ENCODE measurements around the gene ASTN1. TPM values are rescaled to one million over a fixed set of nuclear protein-coding genes. Genes with fewer than 3 reads are reported as not detected.

The ASTN1 gene
- total RNA-seq, 2 experiments from 2014 or later: not detected

GRCh38 chr1:177012342-177012925 is 152.1 kb downstream of the ASTN1 start:
- CTCF ChIA-PET: no interaction called here
- H3K27me3 Mint-ChIP-seq (ENCODE audit: low read depth): no peaks in the 10 kb centered on the region
- H3K27ac Mint-ChIP-seq: no peak overlapping the region
- no peaks in the 10 kb centered on the region for H3K36me3 Mint-ChIP-seq (ENCODE audit: low read depth)
- no peaks in the 10 kb centered on the region for H3K4me1 Mint-ChIP-seq (ENCODE audit: low read depth)
- intact Hi-C loops (cut with micrococcal nuclease): no loop called here
- no peaks in the 10 kb centered on the region for H3K9me3 Mint-ChIP-seq
- H3K4me3 Mint-ChIP-seq: no peak overlapping the region
- no peak for DNase-seq

- CTCF ChIA-PET: no interaction called here
- intact Hi-C loops (cut with micrococcal nuclease): no loop called here
- DNase-seq: no peak
- Mint-ChIP-seq H3K9me3 (peaks cover under 1% of the 10 kb centered on the region), H3K36me3 (ENCODE audit: low read depth) (no peaks in the 10 kb centered on the region), H3K27ac (no peak overlapping the region), H3K4me3 (no peak overlapping the region), H3K27me3 (ENCODE audit: low read depth) (no peaks in the 10 kb centered on the region), H3K4me1 (ENCODE audit: low read depth) (no peaks in the 10 kb centered on the region)
These were observed 153.0 kb downstream of the ASTN1 start for GRCh38 chr1:177011508-177011907.

GRCh38 chr1:177010211-177010825 is 154.2 kb downstream of the ASTN1 start:
- H3K27ac Mint-ChIP-seq: no peak overlapping the region
- peaks cover 1% of the 10 kb centered on the region for H3K9me3 Mint-ChIP-seq
- intact Hi-C loops (cut with micrococcal nuclease): no loop called here
- no peak for DNase-seq
- no peak overlapping the region for H3K4me3 Mint-ChIP-seq
- CTCF ChIA-PET: interaction anchor here (0.6 kb wide), 1 partner anchor 271 kb away, joined by 3 read pairs; no protein-coding TSS in a partner anchor
- H3K27me3 Mint-ChIP-seq (ENCODE audit: low read depth): no peaks in the 10 kb centered on the region
- no peaks in the 10 kb centered on the region for H3K4me1 Mint-ChIP-seq (ENCODE audit: low read depth)
- H3K36me3 Mint-ChIP-seq (ENCODE audit: low read depth): no peaks in the 10 kb centered on the region

DNA sequence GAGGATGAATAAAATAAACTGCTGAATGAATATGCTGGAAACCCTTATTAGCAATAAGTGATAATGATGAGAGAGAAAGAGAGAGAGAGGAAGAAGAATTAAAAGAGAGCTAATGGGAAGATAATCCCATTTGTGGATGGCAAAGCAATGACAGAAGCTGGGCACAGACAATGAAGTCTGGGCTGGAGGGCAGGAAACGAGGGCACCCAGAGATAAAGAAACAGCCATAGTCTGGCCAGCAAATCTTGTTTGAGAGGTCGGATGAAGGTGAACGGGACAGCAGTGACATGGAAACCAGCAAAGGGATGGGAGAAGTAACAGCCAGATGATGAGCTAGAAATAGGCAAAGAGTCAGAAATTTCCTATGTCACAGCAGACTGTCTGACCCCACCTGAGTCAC is 155.9 kb downstream of the ASTN1 start:
- intact Hi-C loops (cut with micrococcal nuclease): no loop called here
- CTCF ChIA-PET: no interaction called here

DNA sequence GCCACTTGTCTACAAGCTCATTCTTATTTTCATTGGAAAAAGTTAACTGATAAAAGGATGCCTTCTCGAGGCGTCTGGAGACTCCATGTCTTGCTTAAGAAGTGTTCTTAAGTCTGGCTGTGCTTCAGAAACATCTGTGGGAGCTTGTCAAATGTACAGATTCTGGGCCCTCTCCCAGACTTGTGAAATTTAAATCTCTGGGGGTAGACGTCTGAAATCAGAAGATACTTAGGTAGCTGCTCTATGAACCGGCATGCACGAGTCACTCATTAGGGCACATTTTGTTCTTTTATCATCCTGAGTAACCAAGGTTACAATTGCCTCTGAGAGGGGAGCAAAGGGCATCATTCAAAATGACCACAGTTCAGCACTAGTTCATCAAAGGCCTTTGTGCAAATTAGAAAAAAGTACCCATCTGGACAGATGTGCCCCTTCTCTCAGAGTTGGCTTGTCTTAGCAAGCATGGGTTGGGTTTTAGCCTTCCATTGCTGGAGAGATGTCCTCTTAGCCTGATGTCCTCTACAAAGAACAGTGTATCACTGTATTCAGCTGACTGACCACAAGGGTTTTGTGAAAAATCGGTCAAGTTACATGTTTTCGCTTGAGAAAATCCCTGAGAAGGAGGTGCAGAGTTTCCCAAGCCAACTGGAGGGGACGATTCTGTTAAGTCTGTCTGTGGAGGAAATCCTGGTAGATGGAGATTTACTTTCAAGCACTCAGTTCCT is 156.9 kb downstream of the ASTN1 start:
- no peaks in the 10 kb centered on the region for H3K27me3 Mint-ChIP-seq (ENCODE audit: low read depth)
- CTCF ChIA-PET: no interaction called here
- no peaks in the 10 kb centered on the region for H3K4me1 Mint-ChIP-seq (ENCODE audit: low read depth)
- intact Hi-C loops (cut with micrococcal nuclease): no loop called here
- no peak overlapping the region for H3K27ac Mint-ChIP-seq
- DNase-seq: no peak
- H3K4me3 Mint-ChIP-seq: no peak overlapping the region
- H3K9me3 Mint-ChIP-seq: peaks cover 1% of the 10 kb centered on the region
- H3K36me3 Mint-ChIP-seq (ENCODE audit: low read depth): no peaks in the 10 kb centered on the region

More for the DNA sequence above, 155.9 kb downstream of the ASTN1 start:
- no peak for DNase-seq
- no peaks in the 10 kb centered on the region for H3K36me3 Mint-ChIP-seq (ENCODE audit: low read depth)
- H3K4me3 Mint-ChIP-seq: no peak overlapping the region
- H3K4me1 Mint-ChIP-seq (ENCODE audit: low read depth): no peaks in the 10 kb centered on the region
- H3K27ac Mint-ChIP-seq: no peak overlapping the region
- no peaks in the 10 kb centered on the region for H3K27me3 Mint-ChIP-seq (ENCODE audit: low read depth)
- H3K9me3 Mint-ChIP-seq: peaks cover 1% of the 10 kb centered on the region

GRCh38 chr1:177002891-177003290 is 161.6 kb downstream of the ASTN1 start:
- Mint-ChIP-seq H3K4me1 (ENCODE audit: low read depth) (no peaks in the 10 kb centered on the region), H3K27ac (no peak overlapping the region), H3K4me3 (no peak overlapping the region), H3K36me3 (ENCODE audit: low read depth) (no peaks in the 10 kb centered on the region), H3K27me3 (ENCODE audit: low read depth) (no peaks in the 10 kb centered on the region), H3K9me3 (peaks cover 1% of the 10 kb centered on the region)
- DNase-seq: no peak
- intact Hi-C loops (cut with micrococcal nuclease): no loop called here
- CTCF ChIA-PET: no interaction called here

DNA sequence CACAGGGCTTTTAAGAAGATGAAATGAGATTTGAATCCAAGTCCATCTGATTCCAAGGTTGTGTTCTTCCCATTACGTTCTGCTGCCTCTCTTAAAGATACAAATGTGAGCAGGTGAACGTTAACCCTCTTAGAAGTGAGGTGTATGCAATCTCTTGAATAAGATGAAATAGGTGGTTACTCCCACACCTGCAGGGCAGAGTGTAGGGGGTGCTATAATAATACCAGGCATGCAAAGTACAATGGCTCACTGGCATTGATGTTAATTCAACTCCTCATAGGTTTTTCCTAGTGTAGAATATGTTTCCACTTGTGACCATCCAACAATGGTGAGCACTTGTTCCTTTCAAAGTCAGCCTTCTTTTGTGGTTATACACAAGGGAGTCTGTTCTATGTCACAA is 163.0 kb downstream of the ASTN1 start:
- Mint-ChIP-seq H3K36me3 (ENCODE audit: low read depth) (no peaks in the 10 kb centered on the region), H3K4me1 (ENCODE audit: low read depth) (no peaks in the 10 kb centered on the region), H3K27me3 (ENCODE audit: low read depth) (no peaks in the 10 kb centered on the region), H3K27ac (no peak overlapping the region), H3K4me3 (no peak overlapping the region), H3K9me3 (peaks cover 4% of the 10 kb centered on the region)
- CTCF ChIA-PET: no interaction called here
- DNase-seq: no peak
- intact Hi-C loops (cut with micrococcal nuclease): no loop called here

- Mint-ChIP-seq H3K9me3 (peaks cover 3% of the 10 kb centered on the region), H3K27me3 (ENCODE audit: low read depth) (peaks cover 6% of the 10 kb centered on the region), H3K4me3 (no peak overlapping the region), H3K36me3 (ENCODE audit: low read depth) (no peaks in the 10 kb centered on the region), H3K4me1 (ENCODE audit: low read depth) (no peaks in the 10 kb centered on the region), H3K27ac (no peak overlapping the region)
- DNase-seq: no peak
- intact Hi-C loops (cut with micrococcal nuclease): no loop called here
- CTCF ChIA-PET: interaction anchor here (0.6 kb wide), 1 partner anchor 617 kb away, joined by 3 read pairs; no protein-coding TSS in a partner anchor
These were observed 166.2 kb downstream of the ASTN1 start for GRCh38 chr1:176998183-176998795.

GRCh38 chr1:176996456-176997090 is 167.9 kb downstream of the ASTN1 start:
- Mint-ChIP-seq H3K9me3 (peaks cover 3% of the 10 kb centered on the region), H3K27me3 (ENCODE audit: low read depth) (peaks cover 6% of the 10 kb centered on the region), H3K4me3 (no peak overlapping the region), H3K27ac (no peak overlapping the region), H3K36me3 (ENCODE audit: low read depth) (no peaks in the 10 kb centered on the region), H3K4me1 (ENCODE audit: low read depth) (no peaks in the 10 kb centered on the region)
- intact Hi-C loops (cut with micrococcal nuclease): no loop called here
- CTCF ChIA-PET: no interaction called here
- no peak for DNase-seq

DNA sequence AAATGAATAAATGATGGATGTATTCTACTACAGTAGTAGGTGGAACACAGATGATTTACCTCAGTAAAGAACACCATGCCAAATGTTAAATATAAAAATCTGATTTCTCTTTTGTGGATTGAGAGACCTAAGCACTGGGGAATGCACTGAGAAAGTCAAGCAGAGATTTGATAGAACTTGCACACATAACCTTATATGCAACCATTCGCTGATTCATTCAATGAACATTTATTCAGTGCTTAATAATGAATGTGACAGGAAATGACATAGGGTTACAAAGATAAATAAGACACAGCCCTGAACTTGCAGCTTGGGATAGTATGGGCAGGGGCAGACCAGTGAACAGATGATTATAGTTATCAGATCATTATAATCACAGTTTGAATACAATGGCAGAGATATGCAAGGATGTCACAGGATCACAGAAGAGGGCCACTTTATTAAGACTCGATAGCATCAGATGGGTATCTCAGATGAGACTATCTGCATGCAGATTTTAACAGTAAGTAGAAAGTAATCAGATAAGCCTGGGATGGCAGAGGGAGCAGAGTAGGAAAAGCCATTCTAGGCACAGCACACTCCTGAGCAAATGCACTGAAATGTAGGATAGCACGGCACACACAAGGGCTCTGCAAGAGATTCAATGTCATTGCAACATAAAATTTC is 169.4 kb downstream of the ASTN1 start:
- Mint-ChIP-seq H3K27ac (no peak overlapping the region), H3K4me3 (no peak overlapping the region), H3K27me3 (ENCODE audit: low read depth) (peaks cover 10% of the 10 kb centered on the region), H3K36me3 (ENCODE audit: low read depth) (no peaks in the 10 kb centered on the region), H3K9me3 (peaks cover 3% of the 10 kb centered on the region), H3K4me1 (ENCODE audit: low read depth) (no peaks in the 10 kb centered on the region)
- CTCF ChIA-PET: no interaction called here
- intact Hi-C loops (cut with micrococcal nuclease): no loop called here
- DNase-seq: no peak

DNA sequence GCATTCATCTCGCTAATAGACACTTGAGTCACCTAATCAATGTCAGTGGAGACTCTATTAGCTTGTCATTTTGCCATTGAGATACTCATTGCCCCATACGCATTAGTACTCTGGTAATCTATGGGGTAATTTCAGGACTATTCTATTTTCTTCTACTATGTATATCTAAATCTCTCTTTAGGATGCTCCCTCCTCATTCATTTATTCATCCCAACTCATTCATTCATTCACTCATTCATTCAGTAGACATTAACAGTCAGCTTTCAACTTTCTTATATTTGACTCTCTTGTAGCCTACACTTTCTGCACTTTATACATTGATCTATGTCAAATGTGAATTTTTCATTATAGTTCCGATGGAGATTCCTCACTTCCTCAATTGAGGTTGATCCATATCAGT is 170.9 kb downstream of the ASTN1 start:
- Mint-ChIP-seq H3K36me3 (ENCODE audit: low read depth) (no peaks in the 10 kb centered on the region), H3K4me3 (no peak overlapping the region), H3K9me3 (peaks cover 3% of the 10 kb centered on the region), H3K27ac (no peak overlapping the region), H3K27me3 (ENCODE audit: low read depth) (peaks cover 10% of the 10 kb centered on the region), H3K4me1 (ENCODE audit: low read depth) (no peaks in the 10 kb centered on the region)
- intact Hi-C loops (cut with micrococcal nuclease): no loop called here
- CTCF ChIA-PET: no interaction called here
- DNase-seq: no peak

DNA sequence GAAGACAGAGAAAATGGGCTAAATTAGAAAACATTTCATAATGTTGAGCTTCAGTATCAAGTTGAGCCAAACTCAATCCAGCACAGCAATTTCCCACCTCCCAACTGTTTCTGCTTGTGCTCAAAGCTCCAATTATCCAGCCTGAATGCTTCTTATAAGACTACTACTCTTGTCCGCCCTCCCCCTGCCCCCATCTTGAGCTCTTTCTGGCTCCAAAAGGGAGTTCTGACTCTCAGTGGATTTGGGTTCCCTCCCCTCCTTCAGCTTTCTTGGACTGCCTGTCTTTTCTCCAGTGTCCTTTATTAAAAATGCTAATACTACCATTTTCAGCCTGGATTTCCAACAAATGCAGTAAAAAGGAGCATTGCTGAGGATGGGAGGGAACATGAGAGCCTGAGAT is 174.8 kb downstream of the ASTN1 start:
- Mint-ChIP-seq H3K27ac (no peak overlapping the region), H3K27me3 (ENCODE audit: low read depth) (peaks cover 7% of the 10 kb centered on the region), H3K36me3 (ENCODE audit: low read depth) (no peaks in the 10 kb centered on the region), H3K4me1 (ENCODE audit: low read depth) (no peaks in the 10 kb centered on the region), H3K4me3 (no peak overlapping the region), H3K9me3 (no peaks in the 10 kb centered on the region)
- CTCF ChIA-PET: no interaction called here
- intact Hi-C loops (cut with micrococcal nuclease): no loop called here
- DNase-seq: no peak
